HCT116 (cell line): ENCODE measurements around the gene LIMA1. TPM values are rescaled to one million over a fixed set of nuclear protein-coding genes. Genes with fewer than 3 reads are reported as not detected.

Experiments
- ATAC-seq: fragments of 200-7000 bp; cut with Tn5 transposase; 2 replicates; pipeline ENCODE4 v1.9.1; 2020; ENCODE audit warnings: mild to moderate bottlenecking, moderate library complexity
- BruUV-seq: library from RNA; stranded (reverse); fragments of 400-500 nt; replicated peaks from 2 replicates; lab custom pipeline; 2021; lab: Mats Ljungman, UMichigan
- CTCF ChIA-PET: fragments of 300-600 bp; sonication (Branson Sonifier 250); formaldehyde crosslinking; loops from one replicate; lab custom pipeline; 2021; ENCODE audit warnings: antibody characterized with exemption; lab: Charles Lee
- POLR2A ChIA-PET: fragments of 300-600, 350-600 bp; sonication (Branson Sonifier 250); formaldehyde crosslinking; loops from one replicate; lab custom pipeline; 2021; ENCODE audit warnings: antibody characterized with exemption; lab: Charles Lee
- RAD21 ChIA-PET, 2 experiments: fragments of 300-600 bp; sonication (Branson Sonifier 250); formaldehyde crosslinking; loops; one replicate each; lab custom pipeline; 2023; ENCODE audit warnings: low total read pairs in 2 of 2; ENCODE audit not compliant: uncharacterized antibody in 2 of 2, unreplicated experiment in 2 of 2, low non-redundant PET in 1 of 2; lab: Charles Lee
- DNase-seq: peaks from one replicate; pipeline ENCODE4 v3.0.0-alpha.2; 2010; ENCODE audit warnings: low read depth, low spot score
- H2AFZ ChIP-seq: fragments of 200-600 bp; shearing (Covaris generic), sonication (generic); 2 replicates; pipeline ENCODE4 v1.6.1; 2017; ENCODE audit warnings: low read depth, mixed run types, mixed read lengths, antibody characterized with exemption, low read length; ENCODE audit not compliant: poor library complexity, severe bottlenecking
- H3K27ac ChIP-seq: 2 replicates; pipeline ENCODE4 v1.5.1; 2012; ENCODE audit warnings: low read depth, low read length
- H3K27me3 ChIP-seq: fragments of 200-600 bp; sonication (generic); 2 replicates; pipeline ENCODE4 v1.6.1; 2016; ENCODE audit warnings: mixed run types, low read length, mixed read lengths; ENCODE audit not compliant: insufficient read depth
- H3K36me3 ChIP-seq, 2 experiments: fragments of 200-500 bp in 1 of 2; fragments of 200-600 bp in 1 of 2; sonication (Bioruptor generic) in 1 of 2; sonication (generic) in 1 of 2; 2 replicates each; pipeline versions ENCODE4 v1.5.1 to v1.6.1; 2014 to 2016; ENCODE audit warnings: low read length in 2 of 2, inconsistent platforms in 1 of 2, mixed read lengths in 1 of 2, mixed run types in 1 of 2; ENCODE audit not compliant: insufficient read depth in 2 of 2, control insufficient read depth in 1 of 2
- H3K4me1 ChIP-seq, 2 experiments: fragments of 200-600 bp in 1 of 2; sonication (generic) in 1 of 2; 2 replicates each; pipeline versions ENCODE4 v1.5.1 to v1.6.1; 2012 to 2017; ENCODE audit warnings: low read length in 2 of 2, inconsistent platforms in 1 of 2, mild to moderate bottlenecking in 1 of 2, mixed read lengths in 1 of 2, mixed run types in 1 of 2, moderate library complexity in 1 of 2; ENCODE audit not compliant: insufficient read depth in 2 of 2, control insufficient read depth in 1 of 2
- H3K4me2 ChIP-seq: fragments of 200-600 bp; sonication (generic); 2 replicates; pipeline ENCODE4 v1.6.1; 2017; ENCODE audit warnings: mixed run types, low read length, mixed read lengths
- H3K4me3 ChIP-seq, 2 experiments: fragments of 200-600 bp in 1 of 2; sonication (generic) in 1 of 2; replicated peaks in 1 of 2; 2 replicates each; pipeline ENCODE4 v1.5.1; 2011 to 2016; ENCODE audit warnings: low read length in 2 of 2, control low read depth in 1 of 2, low read depth in 1 of 2, mild to moderate bottlenecking in 1 of 2, mixed read lengths in 1 of 2, mixed run types in 1 of 2
- H3K79me2 ChIP-seq: fragments of 200-600 bp; sonication (generic); 2 replicates; pipeline ENCODE4 v1.6.1; 2017; ENCODE audit warnings: mild to moderate bottlenecking, mixed run types, low read length, moderate library complexity, mixed read lengths; ENCODE audit not compliant: insufficient read depth
- H3K9ac ChIP-seq: fragments of 200-600 bp; sonication (generic); 2 replicates; pipeline ENCODE4 v1.6.1; 2016; ENCODE audit warnings: low read length, mixed read lengths
- H3K9me2 ChIP-seq: fragments of 200-600 bp; sonication (generic), shearing (Covaris generic); 2 replicates; pipeline ENCODE4 v1.6.1; 2017; ENCODE audit warnings: mixed run types, mild to moderate bottlenecking, moderate library complexity; ENCODE audit not compliant: insufficient read depth
- H3K9me3 ChIP-seq, 2 experiments: fragments of 200-500 bp in 1 of 2; fragments of 200-600 bp in 1 of 2; sonication (Bioruptor generic) in 1 of 2; sonication (generic) in 1 of 2; 2 replicates each; pipeline ENCODE4 v1.6.1; 2014 to 2017; ENCODE audit warnings: low read length in 2 of 2, mixed read lengths in 2 of 2, inconsistent platforms in 1 of 2, low read depth in 1 of 2, mild to moderate bottlenecking in 1 of 2, mixed run types in 1 of 2, moderate library complexity in 1 of 2; ENCODE audit not compliant: control insufficient read depth in 1 of 2, insufficient read depth in 1 of 2
- H4K20me1 ChIP-seq: fragments of 200-600 bp; sonication (generic), shearing (Covaris generic); 2 replicates; pipeline ENCODE4 v1.6.1; 2017; ENCODE audit warnings: mixed run types, mild to moderate bottlenecking, moderate library complexity; ENCODE audit not compliant: insufficient read depth
- CTCF ChIP-seq, 3 experiments: fragments of 200-600 bp in 1 of 3; sonication (generic) in 1 of 3; IDR thresholded peaks in 2 of 3; conservative IDR thresholded peaks in 1 of 3; 2 replicates each; pipeline ENCODE4 v1.5.1; 2012 to 2017; ENCODE audit warnings: low read depth in 2 of 3, low read length in 2 of 3, antibody characterized with exemption in 1 of 3, borderline replicate concordance in 1 of 3, control low read depth in 1 of 3, mild to moderate bottlenecking in 1 of 3, mixed read lengths in 1 of 3, mixed run types in 1 of 3, moderate library complexity in 1 of 3; ENCODE audit not compliant: insufficient read depth in 1 of 3
- MAX ChIP-seq: IDR thresholded peaks from 2 replicates; pipeline ENCODE4 v1.6.1; 2012
- SRF ChIP-seq: IDR thresholded peaks from 2 replicates; pipeline ENCODE4 v1.6.1; 2012; ENCODE audit warnings: low read depth
- YY1 ChIP-seq: IDR thresholded peaks from 2 replicates; pipeline ENCODE4 v1.6.1; 2011; ENCODE audit warnings: low read length, low read depth, moderate library complexity, mild to moderate bottlenecking; ENCODE audit not compliant: insufficient replicate concordance; ENCODE audit errors: extremely low read depth
- ZBTB33 ChIP-seq: IDR thresholded peaks from 2 replicates; pipeline ENCODE4 v1.6.1; 2011; ENCODE audit warnings: mild to moderate bottlenecking, low read length, moderate library complexity; ENCODE audit not compliant: insufficient replicate concordance; ENCODE audit errors: extremely low read depth
- ZNF274 ChIP-seq: fragments of 200-500 bp; sonication (Bioruptor generic); IDR thresholded peaks from 2 replicates; pipeline ENCODE4 v1.6.1; 2014; ENCODE audit warnings: mild to moderate bottlenecking, low read depth, low read length, inconsistent platforms
- intact Hi-C: fragments of 100-400 bp; cut with micrococcal nuclease; formaldehyde crosslinking; loops from 2 replicates; pipeline ENCODE4 v1.10.0; 2022
- total RNA-seq: library from RNA; stranded (reverse); gene quantifications from one replicate; pipeline ENCODE4 v1.2.1, GENCODE V29; 2021; ENCODE audit not compliant: unreplicated experiment

Gene LIMA1
- total RNA-seq, 1 experiment from 2014 or later: 79.6 TPM

- H3K4me2 ChIP-seq: no peak overlapping the region
- peaks cover 13 to 25% of the 10 kb centered on the region in 2 experiments; a peak in 2 of 4 replicates for H3K4me1 ChIP-seq
- H3K27ac ChIP-seq: no peak overlapping the region
- no peaks in the 10 kb centered on the region for H3K9me3 ChIP-seq
- ATAC-seq (no peak), DNase-seq (no peak)
- no peaks in the 10 kb centered on the region for H3K79me2 ChIP-seq
- H3K36me3 ChIP-seq: no peaks in the 10 kb centered on the region
- no TSS peak for BruUV-seq
- H3K27me3 ChIP-seq: no peaks in the 10 kb centered on the region
- no peak overlapping the region for H3K4me3 ChIP-seq
- POLR2A ChIA-PET: no interaction called here
- intact Hi-C loops: no loop called here
- no peaks in the 10 kb centered on the region for H4K20me1 ChIP-seq
- RAD21 ChIA-PET: no interaction called here
- TF ChIP-seq YY1: no peak
- TF ChIP-seq ZNF274: no peak
- no peak for TF ChIP-seq SRF
- no peak for TF ChIP-seq ZBTB33
- no peak for TF ChIP-seq CTCF (IDR thresholded peaks at IDR 0.05 in 2 of 3, conservative IDR thresholded peaks at IDR 0.05 in 1 of 3; ENCODE audit: borderline replicate concordance in 1 of 3, insufficient read depth in 1 of 3, low read depth in 2 of 3, low read length in 2 of 3)
- TF ChIP-seq MAX: no peak
- H3K9ac ChIP-seq: no peak overlapping the region
- H3K9me2 ChIP-seq: no peaks in the 10 kb centered on the region
- CTCF ChIA-PET: no interaction called here
- no peak overlapping the region for H2AFZ ChIP-seq
These were observed 14.8 kb downstream of the LIMA1 start for GRCh38 chr12:50268482-50268881.
